Measurements from ENCODE around the gene NKX2-3.

NKX2-3 gene

GRCh38 chr10:99573790-99574189 lies 41.0 kb downstream of the NKX2-3 start:
- Mint-ChIP-seq H3K4me1 (no peaks in the 10 kb centered on the region), H3K36me3 (no peaks in the 10 kb centered on the region), H3K9me3 (no peaks in the 10 kb centered on the region), H3K4me3 (no peak overlapping the region), H3K27ac (no peak overlapping the region)
- DNase-seq (ENCODE audit: low spot score in 2 of 2) (no peak), ATAC-seq (no peak)

- no peaks in the 10 kb centered on the region for H3K4me1 Mint-ChIP-seq
- ATAC-seq (no peak), DNase-seq (ENCODE audit: low spot score in 2 of 2) (no peak)
- H3K4me3 Mint-ChIP-seq, result no peak overlapping the region
- H3K9me3 Mint-ChIP-seq, result no peaks in the 10 kb centered on the region
- no peak overlapping the region for H3K27ac Mint-ChIP-seq
- H3K36me3 Mint-ChIP-seq, result no peaks in the 10 kb centered on the region
Measured at GRCh38 chr10:99579971-99580370, 47.2 kb downstream of the NKX2-3 start.

GRCh38 chr10:99582255-99582770 lies 49.6 kb downstream of the NKX2-3 start:
- Mint-ChIP-seq H3K9me3 (no peaks in the 10 kb centered on the region), H3K36me3 (no peaks in the 10 kb centered on the region), H3K4me1 (no peaks in the 10 kb centered on the region), H3K4me3 (no peak overlapping the region), H3K27ac (no peak overlapping the region)
- ATAC-seq (no peak), DNase-seq (ENCODE audit: low spot score in 2 of 2) (no peak)

- Mint-ChIP-seq H3K9me3 (no peaks in the 10 kb centered on the region), H3K4me3 (no peak overlapping the region), H3K36me3 (no peaks in the 10 kb centered on the region), H3K4me1 (no peaks in the 10 kb centered on the region), H3K27ac (no peak overlapping the region)
- ATAC-seq, result no peak
- DNase-seq (ENCODE audit: low spot score in 2 of 2), result no peak
Measured at GRCh38 chr10:99583687-99584086, 50.9 kb downstream of the NKX2-3 start.

Data from stimulated activated effector memory CD8-positive, alpha-beta T cell treated with anti-CD3 and anti-CD28 coated beads, Interleukin-12 subunit alpha, Interleukin-12 subunit beta, amount 100 ng/mL, for 72 hours (primary cell).